Breast epithelium (tissue), 4 donors: ENCODE measurements around the gene CPNE2. TPM values are rescaled to one million over a fixed set of nuclear protein-coding genes. Genes with fewer than 3 reads are reported as not detected.
A peak's percentile ranks its signal among the peaks of the same experiment; 100 is the strongest.

Source experiments
- DNase-seq, 2 donors: peaks; one replicate each; pipeline ENCODE4 v3.0.0-alpha.2; 2019; ENCODE audit warnings: low spot score in 2 of 2
- H3K27ac ChIP-seq, 2 donors: fragments of 200-600 bp; sonication (generic) in 1 of 2; one replicate each; pipeline ENCODE4 v1.5.1; 2016 to 2019; ENCODE audit warnings: mild to moderate bottlenecking in 1 of 2
- H3K27me3 ChIP-seq, 2 donors: fragments of 200-600 bp; sonication (generic) in 1 of 2; one replicate each; pipeline versions ENCODE4 v1.5.1 to v1.6.0; 2017 to 2019; ENCODE audit warnings: control low read depth in 1 of 2, mild to moderate bottlenecking in 1 of 2
- H3K36me3 ChIP-seq: fragments of 200-600 bp; one replicate; pipeline ENCODE4 v1.5.1; 2019
- H3K4me1 ChIP-seq, 2 donors: fragments of 200-600 bp; sonication (generic); one replicate each; pipeline ENCODE4 v1.5.1; 2016 to 2019; ENCODE audit warnings: control low read depth in 1 of 2
- H3K4me3 ChIP-seq, 3 donors: fragments of 200-600 bp; sonication (generic); 1 replicate in 2 of 3; 2 replicates in 1 of 3; pipeline ENCODE4 v1.5.1; 2016 to 2019; ENCODE audit warnings: mild to moderate bottlenecking in 3 of 3, moderate library complexity in 2 of 3
- H3K9me3 ChIP-seq, 2 donors: fragments of 200-600 bp; sonication (generic) in 1 of 2; one replicate each; pipeline ENCODE4 v1.5.1; 2016 to 2019; ENCODE audit warnings: control low read depth in 1 of 2
- POLR2A ChIP-seq: fragments of 450-650 bp; IDR thresholded peaks from one replicate; pipeline ENCODE4 v1.6.1; 2016; ENCODE audit warnings: antibody characterized with exemption, mild to moderate bottlenecking, moderate library complexity
- POLR2AphosphoS5 ChIP-seq, 3 donors: sonication (generic); formaldehyde crosslinking; IDR thresholded peaks; one replicate each; pipeline ENCODE4 v1.6.1; 2017; ENCODE audit warnings: antibody characterized with exemption in 3 of 3
- intact Hi-C: fragments of 100-400 bp; cut with DNase I; formaldehyde crosslinking; loops from one replicate; pipeline ENCODE4 v1.15.1; 2023; ENCODE audit warnings: low total_unique reads
- total RNA-seq, 3 donors: library from RNA; depleted of rRNA; stranded (reverse); fragments of >200 nt; gene quantifications; one replicate each; pipeline ENCODE4 v1.1.0, GENCODE V29; 2016
- TF ChIP-seq, protein P1 (sequence below), 3 donors: fragments of 450-650 bp; IDR thresholded peaks; one replicate each; pipeline ENCODE4 v1.5.1; 2016 to 2017; ENCODE audit warnings: antibody characterized with exemption in 3 of 3, mild to moderate bottlenecking in 3 of 3, moderate library complexity in 3 of 3

The CPNE2 gene
- total RNA-seq, 3 donors from 2014 or later: 13.9 to 56.5 (median 26.5) TPM

DNA sequence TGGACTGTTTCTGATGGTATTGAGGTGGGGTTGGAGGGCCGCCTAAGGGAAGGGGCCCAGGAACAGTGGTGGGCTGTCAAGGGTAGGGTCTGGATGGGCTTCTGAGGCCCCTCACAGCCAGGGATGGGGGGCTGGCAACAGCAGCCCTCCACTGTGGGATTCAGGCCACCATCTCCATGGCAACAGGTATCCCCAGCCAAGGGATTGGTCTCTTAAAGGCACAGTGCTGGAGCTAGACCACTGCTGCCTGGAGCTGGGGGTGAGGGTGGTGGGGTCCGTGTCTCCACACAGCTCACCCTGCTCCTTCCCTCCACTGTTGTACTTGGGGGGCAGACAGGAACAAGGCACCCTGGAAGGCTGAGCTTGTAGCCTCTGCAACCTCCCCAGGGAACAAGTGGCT is 51.6 kb downstream of the CPNE2 start:
- Histone ChIP-seq H3K27me3 (no peaks in the 10 kb centered on the region), H3K27ac (peak overlapping the region in 1 of 2 donors; percentile 32), H3K4me1 (peaks cover 0 to 4% of the 10 kb centered on the region in 2 donors), H3K36me3 (no peaks in the 10 kb centered on the region), H3K9me3 (no peaks in the 10 kb centered on the region), H3K4me3 (no peak overlapping the region)
- intact Hi-C loops: no loop called here
- TF ChIP-seq POLR2A (no peak), POLR2AphosphoS5 (IDR thresholded peaks at IDR 0.05) (no peak)
- TF ChIP-seq, protein P1, sequence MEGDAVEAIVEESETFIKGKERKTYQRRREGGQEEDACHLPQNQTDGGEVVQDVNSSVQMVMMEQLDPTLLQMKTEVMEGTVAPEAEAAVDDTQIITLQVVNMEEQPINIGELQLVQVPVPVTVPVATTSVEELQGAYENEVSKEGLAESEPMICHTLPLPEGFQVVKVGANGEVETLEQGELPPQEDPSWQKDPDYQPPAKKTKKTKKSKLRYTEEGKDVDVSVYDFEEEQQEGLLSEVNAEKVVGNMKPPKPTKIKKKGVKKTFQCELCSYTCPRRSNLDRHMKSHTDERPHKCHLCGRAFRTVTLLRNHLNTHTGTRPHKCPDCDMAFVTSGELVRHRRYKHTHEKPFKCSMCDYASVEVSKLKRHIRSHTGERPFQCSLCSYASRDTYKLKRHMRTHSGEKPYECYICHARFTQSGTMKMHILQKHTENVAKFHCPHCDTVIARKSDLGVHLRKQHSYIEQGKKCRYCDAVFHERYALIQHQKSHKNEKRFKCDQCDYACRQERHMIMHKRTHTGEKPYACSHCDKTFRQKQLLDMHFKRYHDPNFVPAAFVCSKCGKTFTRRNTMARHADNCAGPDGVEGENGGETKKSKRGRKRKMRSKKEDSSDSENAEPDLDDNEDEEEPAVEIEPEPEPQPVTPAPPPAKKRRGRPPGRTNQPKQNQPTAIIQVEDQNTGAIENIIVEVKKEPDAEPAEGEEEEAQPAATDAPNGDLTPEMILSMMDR (IDR thresholded peaks at IDR 0.05): no peak
- no peak for DNase-seq

DNA sequence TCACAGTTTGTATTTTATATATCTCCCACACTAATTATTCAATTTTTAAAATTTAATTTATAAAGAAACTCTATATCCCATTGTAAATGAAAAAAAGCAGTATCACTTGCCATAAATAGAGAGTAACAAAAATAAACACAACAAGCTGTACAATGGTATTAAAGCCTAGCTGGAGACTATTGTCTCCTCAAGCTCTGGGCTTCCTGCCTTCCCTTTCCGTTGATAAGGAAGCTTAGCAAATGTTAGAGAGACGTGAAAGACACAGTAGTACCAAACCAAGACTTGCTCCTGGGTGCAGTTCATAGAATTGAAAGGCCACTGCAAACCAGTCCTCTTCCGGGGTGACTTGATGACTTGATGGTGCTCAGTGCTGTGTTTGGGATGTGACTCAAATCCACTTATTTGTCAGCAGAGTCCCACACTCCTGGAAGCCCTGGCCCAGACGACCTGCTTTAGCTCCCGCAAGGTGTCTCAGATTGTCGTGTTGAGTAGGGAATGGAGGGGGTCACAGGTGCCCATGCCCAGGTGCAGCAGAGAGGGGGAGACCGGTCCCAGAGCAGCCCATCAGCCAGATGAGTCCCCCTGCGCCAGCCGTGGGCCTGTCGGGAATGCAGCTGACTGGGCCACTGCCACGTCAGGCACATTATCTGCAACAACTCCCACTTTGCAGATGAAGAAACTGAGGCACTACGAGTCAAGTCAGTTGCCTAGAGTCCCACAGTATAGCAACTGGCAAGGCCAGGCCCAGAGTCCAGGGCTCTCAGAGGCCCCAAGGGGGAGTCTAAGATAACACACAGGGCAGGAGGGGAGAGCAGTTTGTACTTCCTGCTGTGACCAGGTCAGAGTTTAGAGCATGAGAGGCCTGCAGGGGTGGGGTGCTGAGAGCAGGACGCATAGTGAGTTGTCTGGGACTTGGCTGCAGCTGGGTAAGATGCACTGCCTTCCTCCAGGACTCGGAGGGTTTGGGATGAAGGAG is 53.0 kb downstream of the CPNE2 start:
- intact Hi-C loops: no loop called here
- Histone ChIP-seq H3K9me3 (no peaks in the 10 kb centered on the region), H3K27ac (peak overlapping the region in 1 of 2 donors; percentile 9), H3K27me3 (no peaks in the 10 kb centered on the region), H3K4me1 (peaks cover 0 to 4% of the 10 kb centered on the region in 2 donors), H3K36me3 (no peaks in the 10 kb centered on the region), H3K4me3 (no peak overlapping the region)
- DNase-seq: no peak
- TF ChIP-seq POLR2A (no peak), POLR2AphosphoS5 (IDR thresholded peaks at IDR 0.05) (no peak)
- TF ChIP-seq, protein P1 (IDR thresholded peaks at IDR 0.05): no peak

DNA sequence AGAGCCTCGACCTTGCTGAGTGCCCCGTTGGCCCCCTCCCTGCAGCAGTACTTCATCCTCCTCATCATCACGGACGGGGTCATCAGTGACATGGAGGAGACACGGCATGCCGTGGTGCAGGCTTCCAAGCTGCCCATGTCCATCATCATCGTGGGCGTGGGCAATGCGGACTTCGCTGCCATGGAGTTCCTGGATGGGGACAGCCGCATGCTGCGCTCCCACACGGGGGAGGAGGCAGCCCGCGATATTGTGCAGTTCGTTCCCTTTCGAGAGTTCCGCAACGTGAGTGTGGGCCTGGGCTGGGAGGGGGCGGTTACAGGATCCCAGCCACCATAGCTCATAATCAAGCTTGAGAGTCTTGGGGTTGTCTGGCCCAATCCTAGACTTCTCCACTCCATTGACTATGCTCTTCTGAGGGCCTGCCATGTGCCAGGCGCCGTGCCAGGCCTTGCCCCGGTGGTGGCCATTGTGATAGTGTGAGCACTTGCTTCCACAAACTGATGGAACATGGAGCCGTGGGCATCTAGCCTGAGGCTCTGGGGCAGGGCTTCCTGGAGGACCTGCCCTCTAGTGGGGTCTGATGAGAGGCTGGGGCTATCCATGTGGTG is 53.8 kb downstream of the CPNE2 start:
- no peaks in the 10 kb centered on the region for H3K36me3 ChIP-seq
- H3K4me1 ChIP-seq: peaks cover 0 to 4% of the 10 kb centered on the region in 2 donors
- H3K4me3 ChIP-seq: no peak overlapping the region
- no peaks in the 10 kb centered on the region for H3K9me3 ChIP-seq
- intact Hi-C loops: no loop called here
- no peak overlapping the region for H3K27ac ChIP-seq
- no peaks in the 10 kb centered on the region for H3K27me3 ChIP-seq
- TF ChIP-seq, protein P1 (IDR thresholded peaks at IDR 0.05): no peak
- TF ChIP-seq POLR2A (no peak), POLR2AphosphoS5 (IDR thresholded peaks at IDR 0.05) (no peak)
- no peak for DNase-seq

DNA sequence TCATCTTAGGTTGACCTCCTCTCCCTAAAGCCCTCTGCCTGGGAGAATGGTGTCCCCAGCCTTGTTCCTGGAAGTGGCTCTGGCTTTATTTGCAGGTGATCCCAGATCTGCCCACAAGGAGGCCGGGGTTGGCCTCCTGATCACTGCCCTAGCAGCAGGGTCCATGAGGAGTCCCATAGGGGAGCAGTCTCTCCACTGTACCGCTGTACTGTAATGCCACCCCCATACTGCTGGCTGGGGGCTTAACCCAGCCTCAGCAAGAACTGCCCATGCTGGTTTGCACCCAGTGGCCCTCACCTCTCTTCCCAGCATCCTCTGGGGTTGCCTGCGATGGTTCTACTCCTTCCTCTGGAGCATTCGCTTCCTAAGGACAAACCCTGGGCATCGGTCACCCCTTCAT is 54.4 kb downstream of the CPNE2 start:
- no peaks in the 10 kb centered on the region for H3K36me3 ChIP-seq
- H3K27ac ChIP-seq: peak overlapping the region in 1 of 2 donors; percentile 71
- intact Hi-C loops: no loop called here

More for the DNA sequence above, 54.4 kb downstream of the CPNE2 start:
- TF ChIP-seq, protein P1 (IDR thresholded peaks at IDR 0.05): peak in 1 of 3 donors; percentile 11
- no peak for TF ChIP-seq POLR2A
- no peak for TF ChIP-seq POLR2AphosphoS5 (IDR thresholded peaks at IDR 0.05)
- no peak overlapping the region for H3K4me3 ChIP-seq
- peaks cover 0 to 4% of the 10 kb centered on the region in 2 donors for H3K4me1 ChIP-seq
- no peaks in the 10 kb centered on the region for H3K9me3 ChIP-seq
- no peak for DNase-seq
- no peaks in the 10 kb centered on the region for H3K27me3 ChIP-seq
